DMS114 treated with DMSO at 0.1 percent for 48 hours (cell line): ENCODE measurements around the gene NF1.
A peak's percentile ranks its signal among the peaks of the same experiment; 100 is the strongest.
"Not testable (repeated sequence)": the region's sequence is repeated elsewhere in the genome, so short reads cannot be mapped to it uniquely, and the experiment has no call there.

Source experiments
- DNase-seq: peaks from one replicate; lab custom pipeline; 2025; ENCODE audit not compliant: unreplicated experiment; lab: John Stamatoyannopoulos, UW

The NF1 gene

DNA sequence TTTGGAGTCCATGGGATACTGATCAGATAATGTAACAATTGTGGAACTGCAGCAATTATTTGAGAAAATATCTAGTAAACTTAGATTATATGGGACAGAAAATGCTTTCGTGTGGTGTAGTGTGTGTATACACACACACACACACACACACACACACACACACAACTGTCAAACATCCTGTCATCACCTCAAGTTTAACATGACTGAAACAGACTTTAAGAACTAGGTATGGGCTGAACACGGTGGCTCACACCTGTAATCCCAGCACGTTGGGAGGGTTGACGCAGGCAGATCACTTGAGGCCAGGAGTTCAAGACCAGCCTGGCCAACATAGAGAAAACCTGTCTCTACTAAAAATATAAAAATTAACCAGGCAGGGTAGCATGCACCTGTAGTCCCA, 227.2 kb downstream of the NF1 start:
- no peak for DNase-seq

DNA sequence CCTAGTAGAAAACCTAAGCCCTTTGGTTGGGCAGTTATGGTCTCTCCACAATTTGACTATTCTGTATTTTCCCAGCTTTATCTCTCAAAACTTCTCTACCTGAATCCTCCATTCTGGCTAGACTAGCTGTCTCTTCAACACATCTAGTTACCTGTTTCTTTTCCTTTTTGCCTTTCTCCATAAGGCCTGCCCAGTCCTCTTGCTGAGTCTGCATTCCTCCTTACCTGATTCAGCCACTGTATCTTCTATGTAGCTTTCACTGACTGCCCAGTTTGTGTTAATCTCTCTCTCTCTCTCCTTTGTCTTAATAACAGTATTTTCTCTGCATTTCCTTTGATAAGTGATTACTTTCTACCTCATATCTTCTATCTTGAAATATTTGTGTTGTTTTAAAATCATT, 228.8 kb downstream of the NF1 start:
- DNase-seq, result no peak

DNA sequence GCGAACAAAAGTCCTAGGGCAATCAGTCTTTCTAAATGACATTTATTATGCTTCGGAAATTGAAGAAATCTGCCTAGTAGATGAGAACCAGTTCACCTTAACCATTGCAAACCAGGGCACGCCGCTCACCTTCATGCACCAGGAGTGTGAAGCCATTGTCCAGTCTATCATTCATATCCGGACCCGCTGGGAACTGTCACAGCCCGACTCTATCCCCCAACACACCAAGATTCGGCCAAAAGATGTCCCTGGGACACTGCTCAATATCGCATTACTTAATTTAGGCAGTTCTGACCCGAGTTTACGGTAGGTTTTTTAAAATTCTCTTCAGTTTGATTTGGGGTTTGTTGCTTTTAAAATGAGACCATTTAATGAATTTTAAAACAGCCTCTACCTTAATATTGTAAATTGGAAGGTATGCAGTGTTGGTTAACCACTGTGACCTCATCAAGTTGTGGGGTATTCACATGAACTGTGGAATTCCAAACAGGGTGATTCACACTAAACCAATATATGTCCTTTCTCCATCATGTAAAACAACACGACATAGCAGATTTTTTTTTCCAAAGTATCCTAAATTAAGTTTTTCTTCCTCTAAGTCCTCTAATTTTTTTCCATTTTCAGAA, 232.9 kb downstream of the NF1 start:
- no peak for DNase-seq

DNA sequence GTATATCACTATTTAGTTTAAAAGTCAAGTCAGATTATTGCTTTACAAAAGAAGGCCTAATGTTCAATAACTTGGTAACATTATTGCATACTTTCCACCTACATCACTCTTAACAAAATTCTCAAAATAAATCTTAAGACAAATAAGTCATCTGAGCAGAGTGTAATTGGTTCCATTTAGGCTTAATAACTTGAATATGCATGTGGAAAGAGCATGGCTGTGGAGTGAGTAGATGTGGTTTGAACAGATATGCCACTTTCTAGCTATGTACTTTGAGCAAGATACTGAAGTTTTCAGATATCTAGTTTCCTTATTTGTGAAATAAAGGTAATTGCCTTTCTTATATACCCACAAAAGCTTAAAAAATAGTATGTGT, 233.4 kb downstream of the NF1 start:
- no peak for DNase-seq

DNA sequence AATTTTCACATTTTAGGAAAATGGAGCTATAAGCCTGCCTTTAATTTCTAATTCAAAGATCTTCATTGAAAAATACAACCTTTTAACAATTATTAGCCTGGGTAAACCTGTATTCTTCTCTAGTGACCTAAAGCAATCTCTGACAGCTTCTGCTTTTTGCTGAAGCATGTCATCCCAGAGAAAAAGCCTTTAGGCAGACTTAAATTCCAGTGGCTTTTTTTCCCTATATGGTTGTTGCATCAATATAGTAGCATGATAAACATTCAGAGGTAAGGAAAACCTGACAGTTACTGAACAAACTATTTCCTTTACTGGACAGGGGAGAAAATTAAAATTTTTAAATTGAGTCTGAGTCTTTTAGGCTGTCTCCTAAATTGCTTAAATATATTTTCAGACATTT, 234.4 kb downstream of the NF1 start:
- DNase-seq, result no peak

DNA sequence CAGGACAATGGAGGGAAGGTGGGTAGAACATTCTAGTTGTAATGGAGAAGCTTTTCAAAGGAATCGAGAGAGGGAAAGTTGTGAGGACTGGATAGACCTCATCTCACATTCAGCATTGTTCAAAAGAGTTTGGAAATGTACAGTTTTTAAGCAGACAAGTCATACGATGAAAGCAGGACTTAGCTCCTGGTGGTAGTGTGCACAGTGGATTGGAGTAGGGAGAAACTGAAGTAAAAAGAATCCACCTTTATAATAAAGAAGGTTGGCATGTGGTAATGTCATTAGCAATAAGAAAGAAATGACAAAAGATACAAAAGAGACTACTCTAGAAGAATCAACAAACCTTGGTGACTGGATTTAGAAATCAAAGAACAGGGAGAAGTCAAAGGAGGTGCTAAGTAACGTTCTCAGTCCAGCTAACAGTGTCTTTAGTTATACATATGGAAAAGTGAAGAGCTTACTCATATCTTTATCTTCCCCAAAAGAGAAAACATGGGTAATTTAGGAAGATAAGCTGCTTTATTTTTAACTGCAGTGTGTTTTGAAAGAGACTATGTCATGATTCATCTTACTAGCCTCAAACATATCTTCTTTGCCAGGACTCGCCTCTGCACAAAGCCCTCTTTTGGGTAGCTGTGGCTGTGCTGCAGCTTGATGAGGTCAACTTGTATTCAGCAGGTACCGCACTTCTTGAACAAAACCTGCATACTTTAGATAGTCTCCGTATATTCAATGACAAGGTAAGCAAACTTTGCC, 245.3 kb downstream of the NF1 start:
- no peak for DNase-seq

DNA sequence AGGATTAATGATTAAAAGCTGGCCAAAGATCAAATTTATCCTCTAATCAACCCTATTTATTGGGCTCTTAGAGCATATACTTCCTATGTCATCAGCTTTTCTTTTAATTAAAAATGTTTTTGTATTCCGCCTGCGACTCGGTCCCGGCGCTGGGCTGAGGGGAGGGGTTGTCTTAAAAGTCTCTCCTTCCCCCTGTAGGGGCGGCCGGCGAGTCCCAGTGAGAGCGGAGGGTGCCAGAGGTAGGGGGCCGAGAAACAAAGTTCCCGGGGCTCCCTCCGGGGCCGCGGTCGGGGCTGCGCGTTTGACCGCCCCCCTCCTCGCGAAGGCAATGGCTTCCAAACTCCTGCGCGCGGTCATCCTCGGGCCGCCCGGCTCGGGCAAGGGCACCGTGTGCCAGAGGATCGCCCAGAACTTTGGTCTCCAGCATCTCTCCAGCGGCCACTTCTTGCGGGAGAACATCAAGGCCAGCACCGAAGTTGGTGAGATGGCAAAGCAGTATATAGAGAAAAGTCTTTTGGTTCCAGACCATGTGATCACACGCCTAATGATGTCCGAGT, 250.5 kb downstream of the NF1 start:
- DNase-seq, result not testable (repeated sequence)

DNA sequence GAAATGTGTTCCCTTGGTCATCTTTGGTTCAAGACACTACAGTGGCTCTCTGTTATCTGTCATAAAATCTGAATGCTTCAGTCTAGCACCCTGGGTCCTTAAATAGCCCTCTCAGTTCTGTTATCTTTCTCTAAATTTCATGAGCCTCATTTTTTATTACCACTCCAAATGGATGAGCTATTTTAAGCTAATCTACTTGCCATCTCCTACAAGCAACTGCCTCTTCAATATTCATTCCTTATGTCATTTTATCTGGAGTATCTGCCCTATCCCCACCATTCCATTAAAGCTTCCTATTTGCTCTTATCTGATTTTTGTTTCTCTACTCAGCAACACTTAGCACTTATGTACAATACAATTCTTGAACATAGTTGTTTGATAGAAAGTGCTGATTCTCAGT, 254.7 kb downstream of the NF1 start:
- DNase-seq, result no peak

DNA sequence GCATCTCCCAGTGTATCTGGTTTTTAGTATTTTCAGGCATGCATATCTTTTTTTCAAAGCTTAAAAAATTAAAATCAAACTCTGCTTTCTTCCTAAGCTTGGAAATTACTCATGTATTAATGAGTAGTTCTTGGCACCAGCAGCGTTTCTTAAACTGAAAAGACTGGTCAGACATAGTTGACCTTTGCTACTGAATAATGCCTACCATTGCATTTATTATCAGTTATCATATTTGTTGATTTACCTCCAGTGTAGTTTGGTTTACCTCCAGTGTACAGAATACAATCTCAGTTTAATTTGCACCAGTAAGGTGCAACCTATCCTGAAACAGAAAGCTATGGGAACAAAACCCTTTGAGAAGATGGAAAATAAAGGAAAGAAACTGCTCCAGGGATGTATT, 261.2 kb downstream of the NF1 start:
- DNase-seq, result no peak

DNA sequence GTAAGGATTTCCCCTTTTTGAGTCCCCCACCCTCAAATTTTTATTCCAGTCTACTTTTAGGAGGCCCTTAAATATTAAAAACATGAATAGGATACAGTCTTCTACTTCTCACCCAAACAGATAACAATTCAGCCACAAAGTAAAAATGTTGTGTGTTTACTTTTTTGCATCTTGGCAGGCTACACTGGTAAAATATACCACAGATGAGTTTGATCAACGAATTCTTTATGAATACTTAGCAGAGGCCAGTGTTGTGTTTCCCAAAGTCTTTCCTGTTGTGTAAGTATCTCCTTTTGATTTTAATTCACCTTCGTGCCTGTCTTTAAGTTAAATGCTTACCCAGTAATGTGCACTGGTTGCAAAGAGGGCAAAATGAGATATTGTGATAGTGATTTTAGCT, 262.3 kb downstream of the NF1 start:
- DNase-seq, result no peak

DNA sequence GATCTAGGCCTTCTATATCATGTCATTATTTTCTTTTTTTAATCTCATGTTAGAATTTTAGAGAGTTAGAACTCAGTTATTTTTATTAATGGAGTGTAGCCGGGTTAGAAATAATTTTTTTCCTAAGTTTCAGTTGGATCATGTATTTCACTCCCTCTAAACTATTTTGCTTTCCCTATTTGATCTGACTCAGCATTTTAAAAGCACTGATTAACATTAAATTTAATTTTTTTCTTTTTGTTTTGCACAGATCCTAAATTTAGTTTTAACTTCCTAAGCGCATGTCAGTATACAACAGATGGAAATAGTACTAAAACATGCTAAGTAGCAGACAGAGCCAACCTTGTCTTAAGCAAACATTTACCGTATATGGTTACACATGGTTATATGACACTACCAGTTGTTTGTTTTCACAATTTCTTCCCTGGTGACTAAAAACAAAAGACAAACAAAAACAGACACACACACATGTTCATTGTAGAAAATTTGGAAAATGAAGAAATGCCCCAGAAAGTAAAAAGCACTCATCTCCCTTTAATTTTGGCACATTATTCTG, 263.1 kb downstream of the NF1 start:
- DNase-seq, result no peak

DNA sequence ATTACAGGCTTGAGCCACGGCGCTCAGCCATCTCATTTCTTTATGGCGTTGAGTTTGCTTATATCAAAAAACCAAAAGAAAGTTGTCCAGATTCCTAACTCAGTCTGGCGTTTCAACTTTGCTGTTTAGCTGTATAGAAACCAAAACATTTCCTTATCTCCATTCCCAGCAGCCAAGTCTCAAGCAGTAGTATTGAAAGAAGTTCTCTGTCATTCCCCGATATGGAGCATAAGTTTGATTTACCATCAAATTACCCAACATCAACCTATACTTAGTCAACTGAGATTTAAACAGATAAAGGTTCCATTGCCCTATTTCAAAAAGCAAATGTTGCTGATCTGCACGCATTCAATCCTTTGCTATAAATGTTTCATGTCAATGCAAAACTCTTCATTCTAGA, 269.2 kb downstream of the NF1 start:
- DNase-seq, result no peak

DNA sequence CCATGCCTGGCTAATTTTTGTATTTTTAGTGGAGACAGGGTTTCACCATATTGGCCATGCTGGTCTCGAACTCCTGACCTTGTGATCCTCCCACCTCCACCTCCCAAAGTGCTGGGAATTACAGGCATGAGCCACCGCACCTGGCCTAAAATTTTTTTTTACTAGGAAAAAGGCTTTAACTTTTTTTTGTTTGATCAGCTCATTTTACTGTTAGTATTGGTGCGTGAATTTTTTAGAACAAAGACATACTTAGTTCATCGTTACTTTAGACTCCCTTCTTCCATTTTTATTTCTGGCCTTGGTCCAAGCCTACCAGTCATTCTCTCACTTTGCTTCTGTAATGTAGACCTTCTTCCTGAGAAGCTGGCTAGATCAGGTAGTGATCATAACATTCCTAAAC, 271.3 kb downstream of the NF1 start:
- no peak for DNase-seq

DNA sequence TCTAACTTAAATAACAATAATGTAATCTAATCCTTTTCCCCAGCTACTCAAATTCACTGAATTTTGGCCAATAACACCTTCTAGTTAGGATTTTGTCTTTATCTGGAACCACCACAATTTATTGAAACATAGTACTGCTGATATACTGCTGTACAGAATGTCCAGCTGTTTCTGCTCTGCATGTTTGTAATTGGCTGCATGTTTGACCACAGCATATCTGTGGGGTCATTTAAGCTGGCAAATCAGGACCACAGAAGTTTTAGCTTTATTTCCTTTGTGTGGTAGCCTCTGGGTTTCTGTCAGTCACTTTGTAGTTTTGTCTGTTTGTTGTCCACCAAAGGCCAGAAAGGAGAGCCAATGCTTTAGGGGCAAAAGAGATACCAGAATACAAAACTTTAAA, 274.5 kb downstream of the NF1 start:
- no peak for DNase-seq

DNA sequence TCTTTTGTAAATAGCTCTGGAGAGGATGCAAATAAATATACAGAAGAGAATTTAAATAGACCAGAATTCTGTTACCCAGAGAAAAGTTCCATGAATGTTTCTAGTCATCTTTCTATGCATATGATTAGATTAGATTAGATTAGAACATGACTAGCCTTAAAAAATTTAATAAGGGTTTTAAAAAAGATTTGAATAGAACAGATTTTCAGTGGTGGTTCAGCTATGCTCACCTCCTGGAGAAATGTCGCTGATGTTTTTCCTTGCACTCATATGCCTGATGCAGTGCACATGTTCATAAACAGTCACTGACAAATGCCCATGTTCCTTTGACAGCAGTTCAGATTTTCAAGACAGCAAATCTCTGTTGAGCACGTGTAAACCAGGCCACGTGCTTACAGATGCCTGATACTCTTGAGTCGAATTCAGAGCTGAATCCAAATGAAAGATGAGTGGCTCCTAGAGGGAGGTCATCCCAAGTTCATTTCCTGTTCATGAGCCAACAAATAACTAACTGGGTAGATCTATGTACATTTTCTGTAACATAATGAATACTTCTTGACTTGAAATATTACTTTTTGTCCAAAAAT, 276.8 kb downstream of the NF1 start:
- DNase-seq, result no peak

DNA sequence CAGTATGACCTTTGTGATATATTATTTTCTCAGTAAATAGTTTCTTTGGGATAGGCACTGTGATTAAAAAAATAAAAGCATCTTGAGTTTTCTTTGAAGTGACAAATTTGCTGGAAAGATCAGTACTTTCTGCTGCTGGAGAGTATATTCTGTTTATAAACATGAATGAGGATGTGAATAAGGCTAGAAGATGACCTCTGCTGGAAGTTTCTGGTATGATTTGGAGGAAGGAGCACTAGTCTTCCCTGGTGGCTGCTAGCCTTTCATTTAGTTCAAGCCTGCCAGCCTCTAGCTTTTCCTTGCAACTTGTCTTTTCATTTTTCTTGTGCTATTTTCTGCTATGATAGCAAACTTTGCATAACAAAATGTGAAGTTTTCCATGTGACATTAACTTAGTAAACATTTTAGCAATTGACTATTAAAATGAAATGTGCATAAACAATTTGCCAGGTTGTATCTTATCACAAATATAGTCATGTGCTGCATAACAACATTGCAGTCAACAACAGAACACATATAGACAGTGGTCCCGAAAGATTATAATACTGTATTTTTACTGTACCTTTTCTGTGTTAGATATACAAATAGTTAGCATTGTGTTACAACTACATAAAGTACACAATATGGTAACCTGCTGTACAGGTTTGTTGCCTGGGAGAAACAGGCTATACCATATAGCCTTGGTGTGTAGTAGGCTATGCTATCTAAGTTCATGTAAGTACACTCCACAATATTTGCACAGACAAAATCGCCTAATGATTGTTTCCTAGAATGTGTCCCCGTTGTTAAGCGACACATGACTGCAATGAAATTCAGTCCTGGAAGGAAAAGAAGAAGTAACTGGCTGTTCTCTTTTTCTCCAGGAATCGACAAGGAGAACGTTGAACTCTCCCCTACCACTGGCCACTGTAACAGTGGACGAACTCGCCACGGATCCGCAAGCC, 278.6 kb downstream of the NF1 start:
- DNase-seq, result peak; percentile 59

DNA sequence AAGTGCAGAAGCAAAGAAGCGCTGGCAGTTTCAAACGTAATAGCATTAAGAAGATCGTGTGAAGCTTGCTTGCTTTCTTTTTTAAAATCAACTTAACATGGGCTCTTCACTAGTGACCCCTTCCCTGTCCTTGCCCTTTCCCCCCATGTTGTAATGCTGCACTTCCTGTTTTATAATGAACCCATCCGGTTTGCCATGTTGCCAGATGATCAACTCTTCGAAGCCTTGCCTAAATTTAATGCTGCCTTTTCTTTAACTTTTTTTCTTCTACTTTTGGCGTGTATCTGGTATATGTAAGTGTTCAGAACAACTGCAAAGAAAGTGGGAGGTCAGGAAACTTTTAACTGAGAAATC, 279.3 kb downstream of the NF1 start:
- DNase-seq, result no peak

DNA sequence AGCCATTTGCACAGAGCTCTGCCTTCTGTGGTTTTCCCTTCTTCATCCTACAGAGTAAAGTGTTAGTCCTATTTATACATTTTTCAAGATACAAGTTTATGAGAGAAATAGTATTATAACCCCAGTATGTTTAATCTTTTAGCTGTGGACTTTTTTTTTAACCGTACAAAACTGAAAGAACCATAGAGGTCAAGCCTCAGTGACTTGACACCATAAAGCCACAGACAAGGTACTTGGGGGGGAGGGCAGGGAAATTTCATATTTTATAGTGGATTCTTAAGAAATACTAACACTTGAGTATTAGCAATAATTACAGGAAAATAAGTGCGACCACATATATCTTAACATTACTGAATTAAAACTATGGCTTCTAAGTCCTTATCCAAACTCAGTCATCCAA, 279.7 kb downstream of the NF1 start:
- DNase-seq, result no peak

DNA sequence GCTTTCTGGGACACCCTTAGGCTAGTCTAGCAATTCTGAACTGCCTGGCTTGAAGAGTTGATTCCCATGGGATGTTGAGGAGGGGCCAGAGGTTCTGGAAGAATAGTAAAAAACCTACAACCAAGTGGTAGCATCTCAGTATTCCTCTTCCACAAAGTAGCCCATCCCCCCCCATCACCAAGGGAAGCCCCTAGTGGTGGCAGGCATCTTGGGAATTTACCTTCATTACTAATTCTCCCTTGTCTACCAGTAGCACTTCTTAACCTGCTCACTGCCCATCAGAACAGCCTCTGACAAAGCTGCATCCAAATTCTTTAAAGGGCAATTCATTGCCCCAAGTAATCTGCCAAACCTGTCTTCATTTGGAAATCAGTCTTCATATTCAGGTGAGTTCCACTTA, 283.9 kb downstream of the NF1 start:
- no peak for DNase-seq

DNA sequence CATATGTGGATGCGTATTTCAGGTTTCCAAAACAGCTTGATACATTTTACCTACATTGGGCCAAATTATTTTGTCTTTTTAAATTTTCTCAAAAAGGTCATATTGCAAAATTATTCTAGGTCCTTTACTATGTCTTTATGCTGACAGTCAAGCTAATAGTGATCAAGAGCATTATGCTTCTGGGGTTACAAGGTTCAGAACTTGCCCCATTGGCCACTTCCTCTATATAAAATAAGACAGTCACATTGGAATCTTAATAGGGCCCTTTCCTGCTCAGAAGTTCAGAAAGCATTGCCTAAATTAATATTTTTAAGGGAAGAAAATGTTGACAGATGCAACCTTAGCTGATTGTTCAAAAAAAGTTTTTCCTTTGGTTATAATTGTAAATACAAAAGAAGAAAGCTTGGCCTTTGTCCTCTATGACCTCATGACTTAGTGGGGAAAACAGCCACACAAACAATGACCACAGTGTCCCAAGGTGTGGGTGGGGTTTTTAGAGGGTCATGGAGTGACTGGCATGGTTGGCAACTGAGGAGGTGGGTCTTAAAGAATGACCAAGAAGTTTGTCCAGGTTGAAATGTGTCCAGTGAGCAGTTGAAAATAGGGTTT, 284.9 kb downstream of the NF1 start:
- DNase-seq, result no peak
